DOHH2 (cell line): ENCODE measurements around the gene FAM177B.

Source experiments
- H3F3A ChIP-seq: fragments of 200-600 bp; sonication (generic), shearing (Covaris generic); 2 replicates; pipeline ENCODE4 v1.6.0; 2016; ENCODE audit warnings: antibody characterized with exemption, mild to moderate bottlenecking; ENCODE audit not compliant: control insufficient read depth, insufficient read depth
- H3K27ac ChIP-seq: fragments of 200-600 bp; sonication (generic); 2 replicates; pipeline ENCODE4 v1.5.1; 2014; ENCODE audit warnings: low read depth, mild to moderate bottlenecking, low read length, moderate library complexity
- H3K27me3 ChIP-seq: fragments of 200-600 bp; sonication (generic); 2 replicates; pipeline ENCODE4 v1.6.1; 2014; ENCODE audit warnings: mild to moderate bottlenecking, low read length, mixed read lengths; ENCODE audit not compliant: control insufficient read depth
- H3K36me3 ChIP-seq: fragments of 200-600 bp; sonication (generic); 2 replicates; pipeline ENCODE4 v1.6.1; 2014; ENCODE audit warnings: mild to moderate bottlenecking, low read length, moderate library complexity, mixed read lengths; ENCODE audit not compliant: control insufficient read depth
- H3K4me1 ChIP-seq: fragments of 200-600 bp; sonication (generic); 2 replicates; pipeline ENCODE4 v1.6.1; 2014; ENCODE audit warnings: mild to moderate bottlenecking, low read length, mixed read lengths; ENCODE audit not compliant: control insufficient read depth
- H3K4me2 ChIP-seq: fragments of 200-600 bp; sonication (generic); 2 replicates; pipeline ENCODE4 v1.6.0; 2014; ENCODE audit warnings: mild to moderate bottlenecking, low read length, moderate library complexity
- H3K4me3 ChIP-seq: fragments of 200-600 bp; sonication (generic); 2 replicates; pipeline ENCODE4 v1.5.1; 2014; ENCODE audit warnings: mild to moderate bottlenecking, low read length, mixed read lengths
- H3K79me2 ChIP-seq: fragments of 200-600 bp; sonication (generic); 2 replicates; pipeline ENCODE4 v1.6.1; 2014; ENCODE audit warnings: mild to moderate bottlenecking, low read length, mixed read lengths; ENCODE audit not compliant: control insufficient read depth
- H3K9me2 ChIP-seq: fragments of 200-600 bp; sonication (generic); replicated peaks from 2 replicates; pipeline ENCODE4 v1.6.1; 2014; ENCODE audit warnings: mild to moderate bottlenecking, low read length, mixed read lengths; ENCODE audit not compliant: control insufficient read depth
- H3K9me3 ChIP-seq: fragments of 200-600 bp; sonication (generic); 2 replicates; pipeline ENCODE4 v1.6.1; 2014; ENCODE audit warnings: antibody characterized with exemption, low read length, mixed read lengths; ENCODE audit not compliant: control insufficient read depth, insufficient read depth
- H4K20me1 ChIP-seq: fragments of 200-600 bp; sonication (generic); 2 replicates; pipeline ENCODE4 v1.6.0; 2014; ENCODE audit warnings: low read depth, mild to moderate bottlenecking, antibody characterized with exemption, low read length, moderate library complexity; ENCODE audit not compliant: control insufficient read depth, insufficient read depth
- CTCF ChIP-seq: fragments of 200-600 bp; sonication (generic); IDR thresholded peaks from one replicate; pipeline ENCODE4 v1.5.1; 2014; ENCODE audit warnings: antibody characterized with exemption, mild to moderate bottlenecking, low read depth, low read length; ENCODE audit not compliant: poor library complexity, severe bottlenecking
- EZH2phosphoT487 ChIP-seq: fragments of 200-600 bp; sonication (generic); IDR thresholded peaks from 2 replicates; pipeline ENCODE4 v1.6.1; 2017; ENCODE audit warnings: borderline replicate concordance, mild to moderate bottlenecking, antibody characterized with exemption, low read length, moderate library complexity, mixed read lengths

The FAM177B gene

GRCh38 chr1:222712253-222713090 lies 24.5 kb upstream of the FAM177B start, which contains the start of the genes AIDA and BROX:
AIDA (minus strand) TSS chr1:222712491; CDS start chr1:222712317, 174 bp downstream.
BROX (plus strand) TSS chr1:222712564; CDS start chr1:222715700, 3,136 bp downstream.
- Histone ChIP-seq H3K36me3 (peaks cover 45% of the 10 kb centered on the region), H3K4me1 (peaks cover 16% of the 10 kb centered on the region), H3K4me3 (peak within 1 kb of the TSS; percentile 82), H3F3A (peaks cover 11% of the 10 kb centered on the region), H3K4me2 (peak within 1 kb of the TSS; percentile 78), H3K27ac (peak within 1 kb of the TSS; percentile 91), H3K9me3 (no peaks in the 10 kb centered on the region), H3K27me3 (no peaks in the 10 kb centered on the region), H3K9me2 (no peaks in the 10 kb centered on the region), H4K20me1 (no peaks in the 10 kb centered on the region), H3K79me2 (peaks cover 66% of the 10 kb centered on the region)
- TF ChIP-seq CTCF (no peak), EZH2phosphoT487 (no peak)

- peak overlapping the region; percentile 91 for H3K27ac ChIP-seq
- H3K4me2 ChIP-seq = peak overlapping the region; percentile 75
- no peaks in the 10 kb centered on the region for H3K27me3 ChIP-seq
- no peaks in the 10 kb centered on the region for H4K20me1 ChIP-seq
- H3K36me3 ChIP-seq = peaks cover 52% of the 10 kb centered on the region
- peaks cover 59% of the 10 kb centered on the region for H3K79me2 ChIP-seq
- H3K9me2 ChIP-seq = no peaks in the 10 kb centered on the region
- H3K9me3 ChIP-seq = no peaks in the 10 kb centered on the region
- peak overlapping the region; percentile 82 for H3K4me3 ChIP-seq
- TF ChIP-seq EZH2phosphoT487 (no peak), CTCF (peak; percentile 25)
- H3K4me1 ChIP-seq = peaks cover 16% of the 10 kb centered on the region
- peaks cover 11% of the 10 kb centered on the region for H3F3A ChIP-seq
Observed at GRCh38 chr1:222713091-222713961, 23.7 kb upstream of the FAM177B start.

- no peaks in the 10 kb centered on the region for H4K20me1 ChIP-seq
- no peaks in the 10 kb centered on the region for H3K27me3 ChIP-seq
- H3K4me1 ChIP-seq = peaks cover 5% of the 10 kb centered on the region
- H3F3A ChIP-seq = peaks cover 11% of the 10 kb centered on the region
- H3K79me2 ChIP-seq = peaks cover 28% of the 10 kb centered on the region
- H3K36me3 ChIP-seq = peaks cover 66% of the 10 kb centered on the region
- no peak overlapping the region for H3K4me3 ChIP-seq
- no peak overlapping the region for H3K27ac ChIP-seq
- no peaks in the 10 kb centered on the region for H3K9me2 ChIP-seq
- no peak overlapping the region for H3K4me2 ChIP-seq
- no peak for TF ChIP-seq EZH2phosphoT487
- TF ChIP-seq CTCF = no peak
- no peaks in the 10 kb centered on the region for H3K9me3 ChIP-seq
Observed at GRCh38 chr1:222716393-222716792, 20.6 kb upstream of the FAM177B start.
